ENCODE measurements around the gene INHA.

The INHA gene, protein sequence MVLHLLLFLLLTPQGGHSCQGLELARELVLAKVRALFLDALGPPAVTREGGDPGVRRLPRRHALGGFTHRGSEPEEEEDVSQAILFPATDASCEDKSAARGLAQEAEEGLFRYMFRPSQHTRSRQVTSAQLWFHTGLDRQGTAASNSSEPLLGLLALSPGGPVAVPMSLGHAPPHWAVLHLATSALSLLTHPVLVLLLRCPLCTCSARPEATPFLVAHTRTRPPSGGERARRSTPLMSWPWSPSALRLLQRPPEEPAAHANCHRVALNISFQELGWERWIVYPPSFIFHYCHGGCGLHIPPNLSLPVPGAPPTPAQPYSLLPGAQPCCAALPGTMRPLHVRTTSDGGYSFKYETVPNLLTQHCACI

DNA sequence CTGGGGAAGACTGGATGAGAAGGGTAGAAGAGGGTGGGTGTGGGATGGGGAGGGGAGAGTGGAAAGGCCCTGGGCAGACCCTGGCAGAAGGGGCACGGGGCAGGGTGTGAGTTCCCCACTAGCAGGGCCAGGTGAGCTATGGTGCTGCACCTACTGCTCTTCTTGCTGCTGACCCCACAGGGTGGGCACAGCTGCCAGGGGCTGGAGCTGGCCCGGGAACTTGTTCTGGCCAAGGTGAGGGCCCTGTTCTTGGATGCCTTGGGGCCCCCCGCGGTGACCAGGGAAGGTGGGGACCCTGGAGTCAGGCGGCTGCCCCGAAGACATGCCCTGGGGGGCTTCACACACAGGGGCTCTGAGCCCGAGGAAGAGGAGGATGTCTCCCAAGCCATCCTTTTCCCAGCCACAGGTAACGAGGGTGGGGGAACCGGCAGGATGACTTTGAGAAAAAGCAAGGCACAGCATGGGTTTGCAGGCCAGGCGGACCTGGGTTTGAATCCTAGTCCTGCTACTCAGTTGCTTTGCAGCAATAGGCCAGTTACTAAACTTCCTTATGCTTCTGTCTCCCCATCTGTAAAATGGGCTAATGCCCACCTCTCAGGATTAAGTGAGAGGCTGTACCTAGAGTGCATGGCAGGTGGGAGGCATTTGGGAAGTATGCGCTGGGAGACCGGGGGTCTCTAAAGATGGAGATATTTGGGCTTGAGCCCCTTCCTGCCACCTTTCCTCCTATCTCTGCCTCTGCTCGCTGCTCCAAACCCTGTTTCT, at the start of gene INHA:
Gene INHA, plus strand, starts transcription at position 74 of the 765 bp plus-strand sequence. Its CDS starts 65 bp downstream, at position 139.
- Histone ChIP-seq H3K27me3 (replicated peaks; ENCODE audit: insufficient read depth, low read length) (peaks cover 81% of the 10 kb centered on the region), H3K9me2 (replicated peaks; ENCODE audit: insufficient read depth, low read length) (no peaks in the 10 kb centered on the region), H3K79me2 (ENCODE audit: low read length) (no peaks in the 10 kb centered on the region), H3K36me3 (replicated peaks; ENCODE audit: insufficient read depth, low read length) (no peaks in the 10 kb centered on the region), H2AFZ (ENCODE audit: low read length) (no peak within 1 kb of the TSS), H3K9me3 (replicated peaks; ENCODE audit: insufficient read depth, low read length) (no peaks in the 10 kb centered on the region), H3K4me3 (ENCODE audit: low read length) (no peak within 1 kb of the TSS), H4K20me1 (ENCODE audit: insufficient read depth, low read length) (no peaks in the 10 kb centered on the region), H3K9ac (ENCODE audit: low read length) (no peak within 1 kb of the TSS), H3K27ac (ENCODE audit: low read length) (no peak within 1 kb of the TSS), H3F3A (ENCODE audit: insufficient read depth, low read length) (no peaks in the 10 kb centered on the region), H3K4me2 (ENCODE audit: low read depth, low read length) (no peak within 1 kb of the TSS), H3K4me1 (ENCODE audit: low read length) (no peaks in the 10 kb centered on the region)
- no peak for DNase-seq
- TF ChIP-seq, protein P1, sequence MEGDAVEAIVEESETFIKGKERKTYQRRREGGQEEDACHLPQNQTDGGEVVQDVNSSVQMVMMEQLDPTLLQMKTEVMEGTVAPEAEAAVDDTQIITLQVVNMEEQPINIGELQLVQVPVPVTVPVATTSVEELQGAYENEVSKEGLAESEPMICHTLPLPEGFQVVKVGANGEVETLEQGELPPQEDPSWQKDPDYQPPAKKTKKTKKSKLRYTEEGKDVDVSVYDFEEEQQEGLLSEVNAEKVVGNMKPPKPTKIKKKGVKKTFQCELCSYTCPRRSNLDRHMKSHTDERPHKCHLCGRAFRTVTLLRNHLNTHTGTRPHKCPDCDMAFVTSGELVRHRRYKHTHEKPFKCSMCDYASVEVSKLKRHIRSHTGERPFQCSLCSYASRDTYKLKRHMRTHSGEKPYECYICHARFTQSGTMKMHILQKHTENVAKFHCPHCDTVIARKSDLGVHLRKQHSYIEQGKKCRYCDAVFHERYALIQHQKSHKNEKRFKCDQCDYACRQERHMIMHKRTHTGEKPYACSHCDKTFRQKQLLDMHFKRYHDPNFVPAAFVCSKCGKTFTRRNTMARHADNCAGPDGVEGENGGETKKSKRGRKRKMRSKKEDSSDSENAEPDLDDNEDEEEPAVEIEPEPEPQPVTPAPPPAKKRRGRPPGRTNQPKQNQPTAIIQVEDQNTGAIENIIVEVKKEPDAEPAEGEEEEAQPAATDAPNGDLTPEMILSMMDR (IDR thresholded peaks at IDR 0.05; ENCODE audit: low read length): no peak
- TF ChIP-seq EZH2 (optimal IDR thresholded peaks at IDR 0.05; ENCODE audit: low read depth, low read length): no peak
- TF ChIP-seq EZH2phosphoT487 (IDR thresholded peaks at IDR 0.05; ENCODE audit: low read length): no peak

DNA sequence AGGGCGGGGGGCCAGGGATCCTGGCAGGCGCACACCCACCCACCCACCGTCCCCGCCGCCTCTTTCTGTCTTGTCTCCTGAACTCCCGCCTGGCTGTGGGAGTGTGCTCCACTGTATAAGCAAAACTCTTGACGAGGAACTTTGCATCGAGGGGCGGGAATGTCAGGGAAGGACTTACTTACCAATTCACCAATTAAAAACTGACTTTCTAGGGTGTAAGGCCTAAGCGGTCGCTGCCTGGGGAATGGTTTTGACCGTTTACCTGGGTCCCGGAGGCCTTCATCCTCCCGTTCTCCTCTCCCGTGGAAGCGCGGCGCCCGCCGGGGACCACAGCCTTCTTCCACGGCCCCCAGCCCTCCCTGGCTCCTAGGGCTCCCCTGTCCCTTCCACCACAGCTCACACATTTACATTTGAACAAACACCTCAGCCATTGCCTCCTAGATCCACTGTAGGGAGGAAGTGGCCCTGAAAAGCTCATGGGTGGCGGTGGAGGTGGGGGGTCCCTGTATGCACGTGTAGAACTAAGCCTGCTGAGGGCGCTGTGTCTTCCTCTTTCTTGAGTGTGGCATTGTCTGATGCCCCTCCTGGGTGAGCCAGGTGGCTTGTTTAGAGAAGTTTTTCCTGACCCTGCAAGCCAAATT, 49.0 kb upstream of the INHA start:
- DNase-seq: no peak
- no peak overlapping the region for H3K4me3 ChIP-seq (ENCODE audit: low read length)

DNA sequence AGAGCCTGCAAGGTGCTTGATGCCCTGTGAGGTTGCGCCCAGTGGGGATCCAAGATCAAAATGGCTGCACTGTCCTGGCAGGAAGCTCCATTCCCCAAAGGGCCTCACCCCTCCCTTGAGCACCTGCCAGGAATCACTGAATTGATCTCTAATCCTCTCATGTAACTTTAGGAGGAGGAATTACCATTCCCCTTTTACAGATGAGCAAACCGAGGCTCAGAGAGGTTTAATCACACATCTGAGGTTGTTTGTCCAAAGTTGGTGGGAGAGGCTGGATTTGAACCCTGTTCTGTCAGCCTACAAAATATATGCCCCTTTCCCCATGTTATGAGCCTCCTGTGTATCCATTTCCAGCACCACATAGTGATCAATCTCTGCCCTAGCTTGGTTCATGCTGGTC, 47.3 kb upstream of the INHA start:
- Histone ChIP-seq H3K79me2 (ENCODE audit: low read length) (no peaks in the 10 kb centered on the region), H3K4me2 (ENCODE audit: low read depth, low read length) (no peak overlapping the region), H3F3A (ENCODE audit: insufficient read depth, low read length) (no peaks in the 10 kb centered on the region), H3K9me2 (replicated peaks; ENCODE audit: insufficient read depth, low read length) (no peaks in the 10 kb centered on the region), H3K9ac (ENCODE audit: low read length) (no peak overlapping the region), H3K4me1 (ENCODE audit: low read length) (peaks cover 5% of the 10 kb centered on the region; the same call in 1 of the 2 replicates), H4K20me1 (ENCODE audit: insufficient read depth, low read length) (no peaks in the 10 kb centered on the region), H3K9me3 (replicated peaks; ENCODE audit: insufficient read depth, low read length) (no peaks in the 10 kb centered on the region), H3K4me3 (ENCODE audit: low read length) (no peak overlapping the region), H2AFZ (ENCODE audit: low read length) (no peak overlapping the region), H3K27me3 (replicated peaks; ENCODE audit: insufficient read depth, low read length) (peaks cover 97% of the 10 kb centered on the region), H3K36me3 (replicated peaks; ENCODE audit: insufficient read depth, low read length) (no peaks in the 10 kb centered on the region), H3K27ac (ENCODE audit: low read length) (no peak overlapping the region)
- DNase-seq: no peak
- no peak for TF ChIP-seq EZH2phosphoT487 (IDR thresholded peaks at IDR 0.05; ENCODE audit: low read length)
- TF ChIP-seq, protein P1 (IDR thresholded peaks at IDR 0.05; ENCODE audit: low read length): no peak
- TF ChIP-seq EZH2 (optimal IDR thresholded peaks at IDR 0.05; ENCODE audit: low read depth, low read length): no peak

More for the DNA sequence above, 49.0 kb upstream of the INHA start:
- Histone ChIP-seq H3K79me2 (ENCODE audit: low read length) (no peaks in the 10 kb centered on the region), H3K4me1 (ENCODE audit: low read length) (peaks cover 5% of the 10 kb centered on the region; the same call in 1 of the 2 replicates), H3K9me3 (replicated peaks; ENCODE audit: insufficient read depth, low read length) (no peaks in the 10 kb centered on the region), H4K20me1 (ENCODE audit: insufficient read depth, low read length) (no peaks in the 10 kb centered on the region), H3K36me3 (replicated peaks; ENCODE audit: insufficient read depth, low read length) (no peaks in the 10 kb centered on the region), H3K4me2 (ENCODE audit: low read depth, low read length) (no peak overlapping the region), H3K27me3 (replicated peaks; ENCODE audit: insufficient read depth, low read length) (peaks cover 99% of the 10 kb centered on the region), H3F3A (ENCODE audit: insufficient read depth, low read length) (no peaks in the 10 kb centered on the region), H3K9ac (ENCODE audit: low read length) (no peak overlapping the region), H2AFZ (ENCODE audit: low read length) (no peak overlapping the region), H3K9me2 (replicated peaks; ENCODE audit: insufficient read depth, low read length) (no peaks in the 10 kb centered on the region), H3K27ac (ENCODE audit: low read length) (no peak overlapping the region)
- TF ChIP-seq, protein P1 (IDR thresholded peaks at IDR 0.05; ENCODE audit: low read length): no peak
- TF ChIP-seq EZH2phosphoT487 (IDR thresholded peaks at IDR 0.05; ENCODE audit: low read length) (no peak), EZH2 (optimal IDR thresholded peaks at IDR 0.05; ENCODE audit: low read depth, low read length) (no peak)
